Measurements from ENCODE around the gene GCNT2.

DNA sequence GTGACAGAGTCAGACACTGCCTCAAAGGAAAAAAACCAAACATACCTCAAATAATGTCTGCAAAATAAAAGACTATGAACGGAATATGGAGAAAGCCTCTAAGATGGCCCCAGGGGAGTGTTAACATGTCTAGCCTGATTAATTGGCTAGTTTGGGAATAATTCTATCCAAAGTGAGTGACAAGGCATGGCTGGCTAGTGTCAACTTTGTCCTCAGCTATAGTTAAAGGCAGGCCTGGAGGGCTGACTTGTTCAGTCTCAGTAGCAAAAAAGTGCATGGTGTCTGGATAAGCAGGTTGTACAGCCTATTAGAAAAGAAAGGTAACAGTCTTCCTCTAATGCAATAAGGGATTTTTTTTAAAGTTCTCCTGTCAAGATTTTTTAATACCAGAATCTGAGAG lies 32.7 kb downstream of the GCNT2 start:
- TF ChIP-seq, protein P1, sequence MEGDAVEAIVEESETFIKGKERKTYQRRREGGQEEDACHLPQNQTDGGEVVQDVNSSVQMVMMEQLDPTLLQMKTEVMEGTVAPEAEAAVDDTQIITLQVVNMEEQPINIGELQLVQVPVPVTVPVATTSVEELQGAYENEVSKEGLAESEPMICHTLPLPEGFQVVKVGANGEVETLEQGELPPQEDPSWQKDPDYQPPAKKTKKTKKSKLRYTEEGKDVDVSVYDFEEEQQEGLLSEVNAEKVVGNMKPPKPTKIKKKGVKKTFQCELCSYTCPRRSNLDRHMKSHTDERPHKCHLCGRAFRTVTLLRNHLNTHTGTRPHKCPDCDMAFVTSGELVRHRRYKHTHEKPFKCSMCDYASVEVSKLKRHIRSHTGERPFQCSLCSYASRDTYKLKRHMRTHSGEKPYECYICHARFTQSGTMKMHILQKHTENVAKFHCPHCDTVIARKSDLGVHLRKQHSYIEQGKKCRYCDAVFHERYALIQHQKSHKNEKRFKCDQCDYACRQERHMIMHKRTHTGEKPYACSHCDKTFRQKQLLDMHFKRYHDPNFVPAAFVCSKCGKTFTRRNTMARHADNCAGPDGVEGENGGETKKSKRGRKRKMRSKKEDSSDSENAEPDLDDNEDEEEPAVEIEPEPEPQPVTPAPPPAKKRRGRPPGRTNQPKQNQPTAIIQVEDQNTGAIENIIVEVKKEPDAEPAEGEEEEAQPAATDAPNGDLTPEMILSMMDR (IDR thresholded peaks at IDR 0.05; ENCODE audit: borderline replicate concordance, extremely low read depth, low read length, poor library complexity, severe bottlenecking) = no peak
- no peak for TF ChIP-seq EZH2 (IDR thresholded peaks at IDR 0.05; ENCODE audit: borderline replicate concordance, low read depth, low read length, severe bottlenecking)

Measured in DND-41 (cell line).